A673 (cell line): ENCODE results near the gene SLC39A5. TPM values are rescaled to one million over a fixed set of nuclear protein-coding genes. Genes with fewer than 3 reads are reported as not detected.

Experiments
- BruUV-seq: library from RNA; stranded (reverse); fragments of 400-500 nt; replicated peaks from 2 replicates; lab custom pipeline; 2021; lab: Mats Ljungman, UMichigan
- CTCF ChIA-PET: fragments of 300-600 bp; sonication (Branson Sonifier 250); formaldehyde crosslinking; loops from one replicate; lab custom pipeline; 2022; ENCODE audit warnings: antibody characterized with exemption; lab: Charles Lee
- POLR2A ChIA-PET: fragments of 300-600 bp; sonication (Branson Sonifier 250); formaldehyde crosslinking; loops from one replicate; lab custom pipeline; 2022; ENCODE audit warnings: antibody characterized with exemption; ENCODE audit not compliant: low non-redundant PET; lab: Charles Lee
- DNase-seq: peaks from one replicate; pipeline ENCODE4 v3.0.0-alpha.2; 2015; ENCODE audit warnings: low spot score
- H3K27ac ChIP-seq: fragments of 200-600 bp; sonication (generic); 2 replicates; pipeline ENCODE4 v1.5.1; 2016; ENCODE audit warnings: mixed run types, low read depth, mild to moderate bottlenecking, mixed read lengths, antibody characterized with exemption, low read length; ENCODE audit not compliant: poor library complexity, severe bottlenecking
- H3K27me3 ChIP-seq: fragments of 200-600 bp; sonication (generic); replicated peaks from 2 replicates; pipeline ENCODE4 v1.6.1; 2017; ENCODE audit warnings: mixed run types, low read depth, mild to moderate bottlenecking, mixed read lengths, antibody characterized with exemption, low read length; ENCODE audit not compliant: insufficient read depth, poor library complexity
- H3K36me3 ChIP-seq: fragments of 200-600 bp; sonication (generic); 2 replicates; pipeline ENCODE4 v1.6.1; 2016; ENCODE audit warnings: mixed run types, mild to moderate bottlenecking, mixed read lengths, antibody characterized with exemption, low read length; ENCODE audit not compliant: insufficient read depth, poor library complexity, severe bottlenecking
- H3K4me1 ChIP-seq: fragments of 200-600 bp; sonication (generic); 2 replicates; pipeline ENCODE4 v1.6.1; 2017; ENCODE audit warnings: mixed run types, mild to moderate bottlenecking, mixed read lengths, antibody characterized with exemption, low read length; ENCODE audit not compliant: insufficient read depth, poor library complexity, severe bottlenecking
- H3K4me3 ChIP-seq: fragments of 200-600 bp; sonication (generic); 2 replicates; pipeline ENCODE4 v1.5.1; 2016; ENCODE audit warnings: low read depth, mixed run types, mild to moderate bottlenecking, mixed read lengths, low read length; ENCODE audit not compliant: poor library complexity, severe bottlenecking
- H3K9me3 ChIP-seq: fragments of 200-600 bp; sonication (generic); 2 replicates; pipeline ENCODE4 v1.6.1; 2016; ENCODE audit warnings: mixed run types, low read depth, mild to moderate bottlenecking, mixed read lengths, antibody characterized with exemption, low read length; ENCODE audit not compliant: poor library complexity, severe bottlenecking
- EZH2 ChIP-seq: fragments of 200-600 bp; sonication (generic); IDR thresholded peaks from 2 replicates; pipeline ENCODE4 v1.6.1; 2017; ENCODE audit warnings: borderline replicate concordance, low read depth, mild to moderate bottlenecking, mixed read lengths, antibody characterized with exemption, low read length; ENCODE audit not compliant: poor library complexity, severe bottlenecking
- intact Hi-C: fragments of 100-400 bp; cut with micrococcal nuclease; formaldehyde crosslinking; loops from one replicate; pipeline ENCODE4 v1.10.0; 2022; ENCODE audit not compliant: unreplicated experiment
- total RNA-seq: library from RNA; stranded (reverse); gene quantifications from 2 replicates; pipeline ENCODE4 v1.2.3, GENCODE V29; 2021
- TF ChIP-seq, protein P1 (sequence below): fragments of 300-800, 200-600 bp; sonication (generic); conservative IDR thresholded peaks from 2 replicates; pipeline ENCODE4 v1.5.1; 2017; ENCODE audit warnings: low read depth, mild to moderate bottlenecking, antibody characterized with exemption, low read length, moderate library complexity, mixed read lengths

The SLC39A5 gene
- total RNA-seq, 1 experiment from 2014 or later: not detected

DNA sequence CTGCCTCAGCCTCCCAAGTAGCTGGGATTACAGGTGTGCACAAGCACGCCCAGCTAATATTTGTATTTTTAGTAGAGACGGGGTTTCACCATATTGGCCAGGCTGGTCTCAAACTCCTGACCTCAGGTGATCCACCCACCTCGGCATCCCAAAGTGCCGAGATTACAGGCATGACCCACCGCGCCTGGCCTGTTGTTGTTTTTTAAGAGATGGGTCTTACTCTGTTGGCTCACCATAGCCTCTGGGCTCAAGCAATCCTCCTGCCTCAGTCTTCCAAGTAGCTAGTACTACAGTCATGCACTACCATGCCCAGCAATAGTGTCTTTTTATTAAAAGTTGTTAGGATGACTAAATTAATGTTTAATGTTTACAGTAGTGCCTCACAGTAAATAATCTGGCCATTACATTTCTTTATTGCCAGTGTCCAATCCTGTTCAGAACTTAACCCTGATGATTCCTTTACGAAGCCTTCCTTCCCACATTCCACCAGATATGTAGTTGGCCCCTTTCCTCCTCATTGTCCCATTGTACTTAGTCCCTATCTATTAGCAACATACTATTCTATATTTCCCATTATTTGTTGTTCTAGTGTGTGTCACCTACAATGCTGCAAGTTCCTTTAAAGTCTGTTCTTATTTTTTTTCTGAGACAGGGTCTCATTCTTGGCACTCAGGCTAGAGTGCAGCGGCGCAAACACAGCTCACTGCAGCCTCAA, 31.8 kb upstream of the SLC39A5 start:
- no peak overlapping the region for H3K27ac ChIP-seq
- peaks cover 9% of the 10 kb centered on the region for H3K4me1 ChIP-seq
- BruUV-seq: no TSS peak
- no peak for DNase-seq
- no peak for TF ChIP-seq EZH2
- TF ChIP-seq, protein P1, sequence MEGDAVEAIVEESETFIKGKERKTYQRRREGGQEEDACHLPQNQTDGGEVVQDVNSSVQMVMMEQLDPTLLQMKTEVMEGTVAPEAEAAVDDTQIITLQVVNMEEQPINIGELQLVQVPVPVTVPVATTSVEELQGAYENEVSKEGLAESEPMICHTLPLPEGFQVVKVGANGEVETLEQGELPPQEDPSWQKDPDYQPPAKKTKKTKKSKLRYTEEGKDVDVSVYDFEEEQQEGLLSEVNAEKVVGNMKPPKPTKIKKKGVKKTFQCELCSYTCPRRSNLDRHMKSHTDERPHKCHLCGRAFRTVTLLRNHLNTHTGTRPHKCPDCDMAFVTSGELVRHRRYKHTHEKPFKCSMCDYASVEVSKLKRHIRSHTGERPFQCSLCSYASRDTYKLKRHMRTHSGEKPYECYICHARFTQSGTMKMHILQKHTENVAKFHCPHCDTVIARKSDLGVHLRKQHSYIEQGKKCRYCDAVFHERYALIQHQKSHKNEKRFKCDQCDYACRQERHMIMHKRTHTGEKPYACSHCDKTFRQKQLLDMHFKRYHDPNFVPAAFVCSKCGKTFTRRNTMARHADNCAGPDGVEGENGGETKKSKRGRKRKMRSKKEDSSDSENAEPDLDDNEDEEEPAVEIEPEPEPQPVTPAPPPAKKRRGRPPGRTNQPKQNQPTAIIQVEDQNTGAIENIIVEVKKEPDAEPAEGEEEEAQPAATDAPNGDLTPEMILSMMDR: no peak
- H3K4me3 ChIP-seq: no peak overlapping the region
- intact Hi-C loops: no loop called here
- ChIA-PET CTCF (interaction anchor here (0.6 kb wide), 1 partner anchor 29 kb away, joined by 3 read pairs; no protein-coding TSS in a partner anchor), POLR2A (no interaction called here)
- H3K36me3 ChIP-seq: no peaks in the 10 kb centered on the region
- H3K27me3 ChIP-seq: no peaks in the 10 kb centered on the region
- no peaks in the 10 kb centered on the region for H3K9me3 ChIP-seq

DNA sequence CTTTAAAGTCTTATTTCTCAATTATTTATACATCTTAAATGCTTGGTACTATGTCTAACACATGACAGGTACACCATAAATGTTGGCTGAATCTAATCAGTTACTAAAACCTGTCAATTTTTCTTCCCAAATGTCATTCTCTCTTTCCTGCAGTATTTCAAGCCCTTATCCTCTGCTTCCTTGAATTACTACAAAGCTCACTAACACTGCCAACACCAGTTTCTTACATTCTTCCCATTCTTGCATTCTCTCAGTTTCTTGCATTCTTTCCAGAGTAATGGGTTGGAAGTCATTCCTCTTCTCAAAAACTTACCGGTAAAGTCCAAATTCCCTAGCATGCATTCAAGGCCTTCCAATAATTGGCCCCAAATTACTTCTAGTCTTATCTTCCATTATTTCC, 31.0 kb upstream of the SLC39A5 start:
- DNase-seq: no peak
- BruUV-seq: no TSS peak
- no peaks in the 10 kb centered on the region for H3K27me3 ChIP-seq
- POLR2A ChIA-PET: no interaction called here
- no peaks in the 10 kb centered on the region for H3K36me3 ChIP-seq
- no peak overlapping the region for H3K4me3 ChIP-seq
- H3K27ac ChIP-seq: no peak overlapping the region
- intact Hi-C loops: no loop called here
- peaks cover 9% of the 10 kb centered on the region for H3K4me1 ChIP-seq
- TF ChIP-seq, protein P1: no peak
- TF ChIP-seq EZH2: no peak
- H3K9me3 ChIP-seq: no peaks in the 10 kb centered on the region
- CTCF ChIA-PET: interaction anchor here (0.6 to 0.8 kb wide), 2 partner anchors 9 to 28 kb away, joined by 3 read pairs; partner anchors contain the start of gene SMARCC2

DNA sequence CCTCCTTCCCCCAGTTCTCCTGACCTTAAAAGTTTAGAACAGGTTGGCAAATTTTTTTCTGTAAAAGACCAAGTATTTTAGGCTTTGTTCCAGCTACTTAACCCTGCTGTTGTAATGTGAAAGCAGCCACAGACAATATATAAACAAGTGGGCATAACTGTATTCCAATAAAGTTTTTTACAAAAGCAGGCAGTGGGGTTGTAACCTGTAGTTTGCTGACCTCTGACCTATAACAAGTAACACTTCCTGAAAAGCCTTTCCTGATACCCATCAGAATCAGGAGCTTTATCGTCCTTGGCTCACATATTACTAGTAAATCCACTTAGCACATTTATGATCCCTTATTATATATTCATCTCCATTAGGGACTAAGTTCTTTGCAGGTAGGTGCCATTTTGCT, 27.5 kb upstream of the SLC39A5 start:
- H3K4me3 ChIP-seq: no peak overlapping the region
- ChIA-PET CTCF (no interaction called here), POLR2A (no interaction called here)
- no peak for DNase-seq
- no peaks in the 10 kb centered on the region for H3K27me3 ChIP-seq
- peaks cover 5% of the 10 kb centered on the region for H3K4me1 ChIP-seq
- H3K36me3 ChIP-seq: peaks cover 20% of the 10 kb centered on the region
- intact Hi-C loops: no loop called here
- no peaks in the 10 kb centered on the region for H3K9me3 ChIP-seq
- H3K27ac ChIP-seq: no peak overlapping the region
- no TSS peak for BruUV-seq
- no peak for TF ChIP-seq EZH2
- TF ChIP-seq, protein P1: no peak
